MCF 10A (cell line): ENCODE measurements around the gene TMEM87A. TPM values are rescaled to one million over a fixed set of nuclear protein-coding genes. Genes with fewer than 3 reads are reported as not detected.
A peak's percentile ranks its signal among the peaks of the same experiment; 100 is the strongest.

Experiments
- BruUV-seq: library from RNA; stranded (reverse); fragments of 400-500 nt; replicated peaks from 2 replicates; lab custom pipeline; 2021; lab: Mats Ljungman, UMichigan
- CTCF ChIA-PET: fragments of 300-600 bp; sonication (Branson Sonifier 250); formaldehyde crosslinking; extraction: SDS; loops from one replicate; lab custom pipeline; 2021; ENCODE audit warnings: antibody characterized with exemption, inconsistent platforms; lab: Yijun Ruan, JAX
- POLR2A ChIA-PET: fragments of 300-600, 350-650 bp; sonication (Branson Sonifier 250); formaldehyde crosslinking; extraction: SDS; loops from one replicate; lab custom pipeline; 2020; ENCODE audit warnings: antibody characterized with exemption, inconsistent platforms; lab: Yijun Ruan, JAX
- DNase-seq: peaks from one replicate; pipeline ENCODE4 v3.0.0-alpha.2; 2018; ENCODE audit not compliant: unreplicated experiment
- H3K27ac Mint-ChIP-seq: one replicate; pipeline ENCODE4 v1.8.0; 2022; ENCODE audit warnings: mild to moderate bottlenecking, low read depth, mixed read lengths; ENCODE audit not compliant: unreplicated experiment
- H3K27me3 Mint-ChIP-seq: one replicate; pipeline ENCODE4 v1.8.0; 2022; ENCODE audit warnings: mixed read lengths; ENCODE audit not compliant: insufficient read depth, unreplicated experiment
- H3K36me3 Mint-ChIP-seq: one replicate; pipeline ENCODE4 v1.8.0; 2022; ENCODE audit warnings: mild to moderate bottlenecking, moderate library complexity, mixed read lengths; ENCODE audit not compliant: insufficient read depth, unreplicated experiment
- H3K4me1 Mint-ChIP-seq: one replicate; pipeline ENCODE4 v1.8.0; 2022; ENCODE audit warnings: mixed read lengths; ENCODE audit not compliant: insufficient read depth, unreplicated experiment
- H3K4me3 Mint-ChIP-seq: one replicate; pipeline ENCODE4 v1.8.0; 2022; ENCODE audit warnings: mild to moderate bottlenecking, moderate library complexity, mixed read lengths; ENCODE audit not compliant: unreplicated experiment
- H3K9me3 Mint-ChIP-seq: one replicate; pipeline ENCODE4 v1.8.0; 2022; ENCODE audit warnings: mixed read lengths; ENCODE audit not compliant: unreplicated experiment
- CTCF ChIP-seq: fragments of 200-600 bp; IDR thresholded peaks from one replicate; pipeline ENCODE4 v1.8.0; 2022; ENCODE audit warnings: antibody characterized with exemption, mild to moderate bottlenecking; ENCODE audit not compliant: unreplicated experiment
- intact Hi-C: fragments of 100-400 bp; cut with micrococcal nuclease; formaldehyde crosslinking; loops from 2 replicates; pipeline ENCODE4 v1.14.1; 2022
- total RNA-seq: library from RNA; stranded (reverse); gene quantifications from 2 replicates; pipeline ENCODE4 v1.2.3, GENCODE V29; 2022

TMEM87A gene
- total RNA-seq, 1 experiment from 2014 or later: 51.3 TPM

GRCh38 chr15:42279234-42279723 is 6.0 kb upstream of the TMEM87A start:
- intact Hi-C loops: loop anchor here (10.0 kb wide), 2 partner anchors 106 to 216 kb away; partner anchors contain the start of genes SNAP23 and ZNF106
- peaks cover 8% of the 10 kb centered on the region for H3K4me1 Mint-ChIP-seq
- peaks cover 26% of the 10 kb centered on the region for H3K36me3 Mint-ChIP-seq
- no peak overlapping the region for H3K4me3 Mint-ChIP-seq
- no peak for TF ChIP-seq CTCF
- no peaks in the 10 kb centered on the region for H3K9me3 Mint-ChIP-seq
- ChIA-PET POLR2A (interaction anchor here (0.6 kb wide), 1 partner anchor 503 kb away, joined by 3 read pairs; no protein-coding TSS in a partner anchor), CTCF (interaction anchor here (0.6 kb wide), 1 partner anchor 36 kb away, joined by 4 read pairs; no protein-coding TSS in a partner anchor)
- no peak for DNase-seq
- no peaks in the 10 kb centered on the region for H3K27me3 Mint-ChIP-seq
- H3K27ac Mint-ChIP-seq: no peak overlapping the region
- no TSS peak for BruUV-seq

GRCh38 chr15:42276762-42277161 is 3.5 kb upstream of the TMEM87A start:
- no peaks in the 10 kb centered on the region for H3K9me3 Mint-ChIP-seq
- ChIA-PET POLR2A (interaction anchor here (0.6 to 4.8 kb wide), 5 partner anchors 8 to 678 kb away, joined by 3 to 39 read pairs (median 25); partner anchors contain the start of genes SNAP23 and ZNF106), CTCF (interaction anchor here (0.6 to 0.7 kb wide), 3 partner anchors 64 to 375 kb away, joined by 3 read pairs; no protein-coding TSS in a partner anchor)
- H3K4me3 Mint-ChIP-seq: no peak overlapping the region
- BruUV-seq: no TSS peak
- H3K4me1 Mint-ChIP-seq: peaks cover 8% of the 10 kb centered on the region
- TF ChIP-seq CTCF: no peak
- H3K27ac Mint-ChIP-seq: no peak overlapping the region
- H3K36me3 Mint-ChIP-seq: peaks cover 26% of the 10 kb centered on the region
- H3K27me3 Mint-ChIP-seq: no peaks in the 10 kb centered on the region
- no peak for DNase-seq
- intact Hi-C loops: loop anchor here (10.0 kb wide), 2 partner anchors 108 to 218 kb away; partner anchors contain the start of genes SNAP23 and ZNF106

GRCh38 chr15:42275780-42276391 is 2.7 kb upstream of the TMEM87A start:
- intact Hi-C loops: loop anchor here (10.0 kb wide), 2 partner anchors 109 to 219 kb away; partner anchors contain the start of genes SNAP23 and ZNF106
- CTCF ChIA-PET: interaction anchor here (0.6 to 0.7 kb wide), 3 partner anchors 9 to 376 kb away, joined by 3 read pairs; no protein-coding TSS in a partner anchor
- DNase-seq: no peak
- POLR2A ChIA-PET: interaction anchor here (0.7 to 4.8 kb wide), 12 partner anchors 9 to 981 kb away, joined by 3 to 39 read pairs (median 6); partner anchors contain the start of genes PLA2G4F, SNAP23, VPS39 and ZNF106
- H3K36me3 Mint-ChIP-seq: peaks cover 26% of the 10 kb centered on the region
- BruUV-seq: no TSS peak
- no peak for TF ChIP-seq CTCF
- peaks cover 12% of the 10 kb centered on the region for H3K4me1 Mint-ChIP-seq
- peak overlapping the region; percentile 97 for H3K4me3 Mint-ChIP-seq
- H3K27ac Mint-ChIP-seq: peak overlapping the region; percentile 99
- no peaks in the 10 kb centered on the region for H3K27me3 Mint-ChIP-seq
- no peaks in the 10 kb centered on the region for H3K9me3 Mint-ChIP-seq

GRCh38 chr15:42274702-42274989 is 1.4 kb upstream of the TMEM87A start:
- peak overlapping the region; percentile 97 for H3K4me3 Mint-ChIP-seq
- POLR2A ChIA-PET: interaction anchor here (0.7 to 4.8 kb wide), 12 partner anchors 10 to 1710 kb away, joined by 3 to 39 read pairs (median 8); partner anchors contain the start of genes CCDC32, PLA2G4F, SNAP23 and STARD9
- intact Hi-C loops: loop anchor here (10.0 kb wide), 2 partner anchors 110 to 220 kb away; partner anchors contain the start of genes SNAP23 and ZNF106
- no TSS peak for BruUV-seq
- no peak for DNase-seq
- no peak for TF ChIP-seq CTCF
- H3K4me1 Mint-ChIP-seq: peaks cover 18% of the 10 kb centered on the region
- peak overlapping the region; percentile 99 for H3K27ac Mint-ChIP-seq
- H3K27me3 Mint-ChIP-seq: no peaks in the 10 kb centered on the region
- H3K36me3 Mint-ChIP-seq: peaks cover 15% of the 10 kb centered on the region
- CTCF ChIA-PET: no interaction called here
- no peaks in the 10 kb centered on the region for H3K9me3 Mint-ChIP-seq
